ENCODE measurements around the gene AHCTF1. TPM values are rescaled to one million over a fixed set of nuclear protein-coding genes. Genes with fewer than 3 reads are reported as not detected.
"Not testable (repeated sequence)": the region's sequence is repeated elsewhere in the genome, so short reads cannot be mapped to it uniquely, and the experiment has no call there.

Gene AHCTF1
- total RNA-seq, 4 donors from 2014 or later: 32.2 to 106 (median 38.2) TPM

DNA sequence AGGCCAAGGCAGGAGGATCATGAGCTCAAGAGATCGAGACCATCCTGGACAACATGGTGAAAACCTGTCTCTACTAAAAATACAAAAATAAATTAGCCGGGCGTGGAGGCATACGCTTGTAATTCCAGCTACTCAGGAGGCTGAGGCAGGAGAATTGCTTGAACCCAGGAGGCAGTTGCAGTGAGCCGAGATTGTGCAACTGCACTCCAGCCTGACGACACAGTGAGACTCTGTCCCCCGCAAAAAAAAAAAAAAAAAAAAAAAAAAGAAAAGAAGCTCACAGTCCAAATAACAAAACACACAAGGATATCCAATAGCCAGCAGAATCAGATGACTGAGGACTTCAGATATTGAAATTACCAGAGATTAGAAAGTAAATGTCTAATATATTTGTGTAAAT lies 11.8 kb downstream of the AHCTF1 start:
- 88% methylated on average over 7 of the region's 7 CpGs for WGBS
- no peak for TF ChIP-seq POLR2AphosphoS5 (IDR thresholded peaks at IDR 0.05)
- no peak for TF ChIP-seq EP300 (IDR thresholded peaks at IDR 0.05)
- no peak for TF ChIP-seq POLR2A (IDR thresholded peaks at IDR 0.05)
- TF ChIP-seq, protein P1, sequence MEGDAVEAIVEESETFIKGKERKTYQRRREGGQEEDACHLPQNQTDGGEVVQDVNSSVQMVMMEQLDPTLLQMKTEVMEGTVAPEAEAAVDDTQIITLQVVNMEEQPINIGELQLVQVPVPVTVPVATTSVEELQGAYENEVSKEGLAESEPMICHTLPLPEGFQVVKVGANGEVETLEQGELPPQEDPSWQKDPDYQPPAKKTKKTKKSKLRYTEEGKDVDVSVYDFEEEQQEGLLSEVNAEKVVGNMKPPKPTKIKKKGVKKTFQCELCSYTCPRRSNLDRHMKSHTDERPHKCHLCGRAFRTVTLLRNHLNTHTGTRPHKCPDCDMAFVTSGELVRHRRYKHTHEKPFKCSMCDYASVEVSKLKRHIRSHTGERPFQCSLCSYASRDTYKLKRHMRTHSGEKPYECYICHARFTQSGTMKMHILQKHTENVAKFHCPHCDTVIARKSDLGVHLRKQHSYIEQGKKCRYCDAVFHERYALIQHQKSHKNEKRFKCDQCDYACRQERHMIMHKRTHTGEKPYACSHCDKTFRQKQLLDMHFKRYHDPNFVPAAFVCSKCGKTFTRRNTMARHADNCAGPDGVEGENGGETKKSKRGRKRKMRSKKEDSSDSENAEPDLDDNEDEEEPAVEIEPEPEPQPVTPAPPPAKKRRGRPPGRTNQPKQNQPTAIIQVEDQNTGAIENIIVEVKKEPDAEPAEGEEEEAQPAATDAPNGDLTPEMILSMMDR (IDR thresholded peaks at IDR 0.05): no peak

DNA sequence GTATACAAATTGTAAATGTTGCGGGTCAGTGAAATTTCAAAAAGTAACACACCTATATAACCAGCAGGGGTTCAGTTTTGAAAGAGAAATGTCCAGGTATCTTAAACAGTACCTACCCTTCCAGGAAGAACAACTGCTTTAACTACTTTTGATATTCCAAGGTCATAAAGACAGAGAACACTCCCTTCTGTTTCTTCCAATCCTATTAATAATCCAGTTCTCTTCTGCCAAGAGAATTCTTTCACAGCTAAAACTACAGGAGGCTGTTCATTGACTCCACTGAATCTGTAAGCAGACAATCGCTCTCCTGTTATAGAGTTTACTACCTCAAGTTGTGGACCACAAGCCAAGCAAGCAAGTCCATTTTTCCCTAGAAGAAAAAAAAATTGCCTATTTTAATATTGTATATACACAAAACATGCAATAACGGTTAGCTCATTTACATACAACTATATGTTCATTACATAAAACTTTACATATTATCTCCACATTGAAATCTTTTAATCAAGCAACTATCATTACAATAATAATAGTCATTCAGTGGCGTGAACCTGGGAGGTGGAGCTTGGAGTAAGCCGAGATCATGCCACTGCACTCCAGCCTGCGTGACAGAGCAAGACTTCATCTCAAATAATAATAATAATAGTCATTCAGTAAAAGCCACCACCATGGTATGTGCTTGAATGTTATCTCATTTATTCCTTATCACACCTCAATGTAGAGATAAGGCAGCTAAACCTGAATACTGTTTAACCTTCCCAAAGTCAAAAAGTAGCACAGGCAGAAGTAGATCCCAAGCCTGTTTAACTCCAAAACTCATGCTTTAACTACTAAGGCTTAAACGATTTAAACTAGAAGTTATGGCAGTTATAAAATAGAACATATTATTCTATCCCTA lies 15.5 kb downstream of the AHCTF1 start:
- WGBS: 89% methylated on average over 7 of the region's 7 CpGs
- not testable (repeated sequence) for DNase-seq (ENCODE audit: low spot score in 2 of 2)

More for the DNA sequence above, 11.8 kb downstream of the AHCTF1 start:
- H3K27me3 ChIP-seq: no peaks in the 10 kb centered on the region
- H3K36me3 ChIP-seq: peaks cover 14% of the 10 kb centered on the region
- DNase-seq (ENCODE audit: low spot score in 2 of 2): no peak
- no peak overlapping the region for H3K27ac ChIP-seq
- H3K4me3 ChIP-seq: no peak overlapping the region
- H3K9me3 ChIP-seq: no peaks in the 10 kb centered on the region
- H3K4me1 ChIP-seq: peaks cover 13% of the 10 kb centered on the region

DNA sequence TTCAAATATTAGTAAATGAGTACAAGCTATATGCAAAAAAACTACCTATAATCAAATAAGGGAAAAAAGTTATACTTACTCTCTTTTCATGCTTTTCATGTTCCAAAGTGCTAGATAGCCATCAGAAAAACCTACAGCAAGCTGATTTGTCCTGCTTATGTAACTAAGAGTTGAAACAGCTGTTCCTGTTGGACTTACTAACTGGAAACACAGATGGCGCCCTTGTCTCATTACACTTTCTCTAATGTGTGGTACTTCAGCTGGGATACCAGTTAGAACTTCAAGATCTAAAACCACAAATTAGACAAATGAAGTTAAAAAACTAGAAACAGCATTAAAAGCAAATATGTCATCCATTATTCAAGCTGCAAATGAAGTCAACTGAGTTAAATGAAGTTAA lies 24.3 kb downstream of the AHCTF1 start:
- no peak for DNase-seq (ENCODE audit: low spot score in 2 of 2)
- Histone ChIP-seq H3K4me3 (no peak overlapping the region), H3K9me3 (no peaks in the 10 kb centered on the region), H3K27ac (no peak overlapping the region), H3K4me1 (no peaks in the 10 kb centered on the region), H3K36me3 (peaks cover 63% of the 10 kb centered on the region), H3K27me3 (no peaks in the 10 kb centered on the region)
- no peak for TF ChIP-seq EP300 (IDR thresholded peaks at IDR 0.05)
- TF ChIP-seq, protein P1 (IDR thresholded peaks at IDR 0.05): peak in 1 of 2 donors; percentile 18
- no peak for TF ChIP-seq POLR2AphosphoS5 (IDR thresholded peaks at IDR 0.05)
- WGBS: 94% methylated on average over 1 of the region's 1 CpG

More for the DNA sequence above, 15.5 kb downstream of the AHCTF1 start:
- not testable (repeated sequence) for H3K27me3 ChIP-seq, H3K9me3 ChIP-seq, H3K4me1 ChIP-seq, H3K4me3 ChIP-seq, H3K27ac ChIP-seq
- peaks cover 38% of the 10 kb centered on the region for H3K36me3 ChIP-seq

DNA sequence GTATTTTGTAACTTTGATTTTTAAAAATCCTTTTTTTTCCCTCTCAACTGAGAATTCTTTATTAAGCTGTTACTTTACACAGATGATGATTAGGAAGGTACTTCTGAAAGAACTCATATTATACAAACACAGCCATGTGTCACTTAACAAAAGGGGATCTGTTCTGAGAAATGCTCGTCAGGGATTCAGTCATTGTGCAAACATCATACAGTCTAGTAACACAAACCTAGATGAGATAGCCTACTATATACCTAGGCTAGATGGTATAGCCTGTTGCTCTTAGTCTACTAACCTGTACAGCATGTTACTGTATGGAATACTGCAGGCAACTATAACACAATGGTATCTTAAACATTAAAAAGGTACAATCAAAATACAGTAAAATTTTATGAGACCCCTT lies 24.9 kb downstream of the AHCTF1 start:
- no peak for DNase-seq (ENCODE audit: low spot score in 2 of 2)
- Histone ChIP-seq H3K27ac (no peak overlapping the region), H3K4me3 (no peak overlapping the region), H3K4me1 (no peaks in the 10 kb centered on the region), H3K27me3 (no peaks in the 10 kb centered on the region), H3K9me3 (no peaks in the 10 kb centered on the region), H3K36me3 (peaks cover 63% of the 10 kb centered on the region)
- 81% methylated on average over 1 of the region's 1 CpG for WGBS
- no peak for TF ChIP-seq POLR2AphosphoS5 (IDR thresholded peaks at IDR 0.05)

DNA sequence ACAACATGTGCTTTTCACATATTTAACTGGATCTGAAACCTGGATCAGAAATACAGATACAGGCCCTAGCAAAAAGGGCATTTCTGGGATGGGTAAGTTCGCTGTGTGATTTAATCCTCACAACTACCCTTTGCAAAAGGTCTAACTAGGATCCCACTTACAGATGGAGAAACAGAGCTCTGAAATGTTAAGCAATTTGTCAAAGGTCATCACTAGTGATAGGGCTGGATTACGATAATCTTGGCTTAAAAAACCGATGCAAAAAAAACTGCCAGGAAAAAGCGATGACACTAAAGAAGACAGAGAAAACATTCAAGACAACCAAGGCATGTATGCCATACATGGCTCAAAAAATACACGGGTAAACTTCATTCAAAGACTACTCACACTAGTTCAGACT lies 29.9 kb downstream of the AHCTF1 start:
- no peaks in the 10 kb centered on the region for H3K27me3 ChIP-seq
- no peak overlapping the region for H3K27ac ChIP-seq
- no peaks in the 10 kb centered on the region for H3K4me1 ChIP-seq
- no peaks in the 10 kb centered on the region for H3K9me3 ChIP-seq
- no peak for DNase-seq (ENCODE audit: low spot score in 2 of 2)
- H3K36me3 ChIP-seq: peaks cover 87% of the 10 kb centered on the region
- TF ChIP-seq POLR2A (IDR thresholded peaks at IDR 0.05): no peak
- TF ChIP-seq POLR2AphosphoS5 (IDR thresholded peaks at IDR 0.05): no peak
- TF ChIP-seq, protein P1 (IDR thresholded peaks at IDR 0.05): no peak
- no peak for TF ChIP-seq EP300 (IDR thresholded peaks at IDR 0.05)
- WGBS: 94% methylated on average over 5 of the region's 5 CpGs
- no peak overlapping the region for H3K4me3 ChIP-seq

DNA sequence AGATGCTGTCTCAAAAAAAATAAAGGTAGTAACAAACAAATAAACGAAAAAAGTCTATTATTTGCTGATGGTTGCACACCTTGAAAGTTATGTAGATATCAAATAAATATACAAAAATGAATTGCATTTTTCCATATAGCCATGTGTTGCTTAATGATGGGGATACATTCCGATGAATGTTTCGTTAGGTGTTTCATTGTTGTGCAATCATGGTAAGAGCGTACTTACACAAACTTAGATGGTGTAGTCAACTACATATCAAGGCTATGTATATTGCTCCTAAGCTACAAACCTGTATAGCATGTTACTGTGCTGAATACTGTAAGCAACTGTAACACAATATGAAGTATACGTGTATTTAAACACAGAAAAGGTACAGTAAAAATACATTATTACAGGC lies 34.4 kb downstream of the AHCTF1 start:
- 96% methylated on average over 5 of the region's 5 CpGs for WGBS
- peaks cover 90% of the 10 kb centered on the region for H3K36me3 ChIP-seq
- TF ChIP-seq POLR2A (IDR thresholded peaks at IDR 0.05): no peak
- no peak for TF ChIP-seq POLR2AphosphoS5 (IDR thresholded peaks at IDR 0.05)
- TF ChIP-seq EP300 (IDR thresholded peaks at IDR 0.05): no peak
- TF ChIP-seq, protein P1 (IDR thresholded peaks at IDR 0.05): no peak
- H3K4me1 ChIP-seq: no peaks in the 10 kb centered on the region
- H3K27me3 ChIP-seq: no peaks in the 10 kb centered on the region
- no peak for DNase-seq (ENCODE audit: low spot score in 2 of 2)
- no peak overlapping the region for H3K27ac ChIP-seq
- no peak overlapping the region for H3K4me3 ChIP-seq
- H3K9me3 ChIP-seq: no peaks in the 10 kb centered on the region

Measured in suprapubic skin (tissue), 4 donors.